ENCODE data around the gene LGALS9.

LGALS9 gene

DNA sequence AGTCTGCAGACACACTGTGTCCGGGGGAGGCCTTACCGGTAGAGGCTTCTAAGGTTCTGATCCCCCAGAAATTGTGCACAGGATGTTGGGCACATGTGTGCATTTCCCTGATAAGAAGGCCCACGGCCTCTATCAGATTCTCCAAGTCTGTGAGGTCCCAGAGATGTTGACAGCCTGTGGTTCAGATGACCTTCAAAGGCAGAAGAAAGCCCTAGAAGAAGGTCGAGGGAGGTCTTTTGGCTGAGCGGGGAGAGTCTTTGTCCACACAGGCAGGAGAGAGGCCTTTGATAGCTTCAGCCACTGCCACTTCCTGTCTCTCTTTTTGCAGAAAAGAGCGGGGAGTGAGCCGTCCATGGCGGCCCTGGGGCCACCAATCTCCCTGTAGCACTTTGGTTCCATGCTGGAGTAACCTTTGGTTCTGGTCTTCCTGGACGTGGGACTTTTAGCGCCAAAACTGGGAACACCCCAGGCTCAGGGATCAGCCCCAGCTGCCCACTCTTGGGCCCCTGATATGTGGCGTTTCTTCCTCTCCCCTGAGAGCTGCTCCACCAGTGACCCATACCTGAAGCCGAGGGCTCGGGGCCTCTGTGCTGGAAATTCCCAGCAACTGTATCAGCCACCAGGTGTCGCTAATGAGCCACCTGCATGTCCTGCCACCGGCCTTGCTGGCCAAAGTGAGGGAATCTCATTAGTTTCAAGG lies 28.1 kb upstream of the LGALS9 start:
- peak in 47 of 56 donors; percentile 6 to 79 (median 41) for DNase-seq

DNA sequence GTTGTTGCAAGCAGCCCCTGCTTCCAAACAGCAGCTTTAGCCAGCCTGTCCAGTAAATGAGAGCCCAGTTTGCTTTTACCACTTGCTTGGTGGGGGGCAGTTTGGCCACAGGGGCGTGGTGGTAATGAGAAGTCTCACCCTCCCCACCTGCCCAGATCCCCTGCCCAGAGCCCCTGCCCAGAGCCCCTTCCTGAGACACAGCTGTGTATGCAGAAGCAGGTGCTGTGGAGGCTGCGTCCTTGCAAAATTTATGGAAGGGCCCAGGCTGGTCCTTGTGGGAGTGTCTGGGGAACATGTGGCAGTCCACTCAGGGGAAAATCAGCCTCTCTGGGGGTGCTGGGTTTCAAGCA lies 27.6 kb upstream of the LGALS9 start:
- DNase-seq: no peak

DNA sequence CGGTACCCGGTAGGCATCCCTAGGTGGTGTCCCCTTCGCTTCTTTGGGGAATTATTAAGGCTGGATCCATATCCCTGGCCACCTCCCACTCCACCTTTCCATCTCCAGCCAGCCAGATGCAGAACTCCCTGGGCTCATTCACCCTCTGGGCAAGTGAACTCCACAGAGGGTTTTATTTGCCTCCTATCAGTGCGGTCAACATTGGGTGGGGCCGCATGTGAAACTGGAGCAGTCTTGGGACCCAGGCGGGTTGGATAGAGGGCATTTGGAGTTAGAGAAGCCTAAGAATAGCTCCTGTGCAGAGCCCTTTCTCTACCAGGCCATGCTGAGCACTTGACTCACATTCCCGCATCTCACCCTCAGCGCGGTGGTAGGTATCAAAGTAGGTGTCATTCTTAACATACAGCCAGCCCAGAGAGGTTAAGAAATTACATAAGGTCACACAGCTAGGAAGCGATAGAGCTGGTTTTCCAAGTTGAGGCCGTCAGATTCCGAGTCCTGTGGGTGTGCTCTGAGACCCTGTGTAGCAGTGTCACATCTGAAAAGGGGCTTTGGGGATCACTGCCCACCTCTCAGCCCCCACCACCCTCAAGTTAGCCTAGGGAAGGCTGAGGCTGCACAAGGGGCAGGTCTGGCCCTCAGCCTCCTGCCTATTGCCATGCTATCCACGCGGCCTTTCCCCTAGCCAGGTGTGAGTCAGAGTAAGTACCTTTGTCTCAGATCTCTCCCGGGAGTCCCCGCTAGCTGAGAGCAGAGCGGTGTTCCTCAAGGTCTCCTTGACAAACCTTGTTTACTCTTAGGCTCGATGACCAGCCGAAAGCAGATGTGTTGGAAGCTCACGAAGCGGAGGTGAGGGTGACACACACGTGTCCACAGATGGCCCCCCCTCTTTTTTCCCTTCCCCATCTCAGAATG lies 26.9 kb upstream of the LGALS9 start:
- DNase-seq: no peak

DNA sequence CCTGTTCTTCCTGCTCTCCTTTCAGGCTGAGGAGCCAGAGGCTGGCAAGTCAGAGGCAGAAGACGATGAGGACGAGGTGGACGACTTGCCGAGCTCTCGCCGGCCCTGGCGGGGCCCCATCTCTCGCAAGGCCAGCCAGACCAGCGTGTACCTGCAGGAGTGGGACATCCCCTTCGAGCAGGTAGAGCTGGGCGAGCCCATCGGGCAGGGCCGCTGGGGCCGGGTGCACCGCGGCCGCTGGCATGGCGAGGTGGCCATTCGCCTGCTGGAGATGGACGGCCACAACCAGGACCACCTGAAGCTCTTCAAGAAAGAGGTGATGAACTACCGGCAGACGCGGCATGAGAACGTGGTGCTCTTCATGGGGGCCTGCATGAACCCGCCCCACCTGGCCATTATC lies 25.6 kb upstream of the LGALS9 start:
- DNase-seq: no peak

DNA sequence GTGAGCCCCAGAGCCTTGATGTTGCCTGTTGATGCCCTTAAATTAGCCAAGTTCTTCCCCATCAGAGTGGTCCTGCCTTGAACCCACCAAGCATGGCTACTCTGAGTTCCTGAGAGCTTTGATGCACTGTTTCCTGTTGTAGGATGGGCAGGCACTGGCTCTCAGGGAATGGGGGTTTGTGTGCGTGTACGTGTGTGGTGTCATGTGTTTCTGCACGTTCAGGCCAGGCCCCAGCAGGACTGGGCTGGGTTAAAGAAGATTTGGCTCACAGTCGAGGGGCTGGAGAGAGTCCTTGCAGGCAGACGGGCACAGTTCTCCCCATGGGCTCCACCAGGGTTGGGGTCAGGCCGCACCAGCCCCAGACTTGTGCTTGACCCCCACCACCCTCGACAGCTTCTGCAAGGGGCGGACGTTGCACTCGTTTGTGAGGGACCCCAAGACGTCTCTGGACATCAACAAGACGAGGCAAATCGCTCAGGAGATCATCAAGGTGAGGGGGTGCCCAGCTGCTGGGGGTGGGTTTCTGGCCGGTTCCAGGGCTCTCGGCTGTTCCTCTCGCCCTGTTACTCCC lies 23.4 kb upstream of the LGALS9 start:
- no peak for DNase-seq

DNA sequence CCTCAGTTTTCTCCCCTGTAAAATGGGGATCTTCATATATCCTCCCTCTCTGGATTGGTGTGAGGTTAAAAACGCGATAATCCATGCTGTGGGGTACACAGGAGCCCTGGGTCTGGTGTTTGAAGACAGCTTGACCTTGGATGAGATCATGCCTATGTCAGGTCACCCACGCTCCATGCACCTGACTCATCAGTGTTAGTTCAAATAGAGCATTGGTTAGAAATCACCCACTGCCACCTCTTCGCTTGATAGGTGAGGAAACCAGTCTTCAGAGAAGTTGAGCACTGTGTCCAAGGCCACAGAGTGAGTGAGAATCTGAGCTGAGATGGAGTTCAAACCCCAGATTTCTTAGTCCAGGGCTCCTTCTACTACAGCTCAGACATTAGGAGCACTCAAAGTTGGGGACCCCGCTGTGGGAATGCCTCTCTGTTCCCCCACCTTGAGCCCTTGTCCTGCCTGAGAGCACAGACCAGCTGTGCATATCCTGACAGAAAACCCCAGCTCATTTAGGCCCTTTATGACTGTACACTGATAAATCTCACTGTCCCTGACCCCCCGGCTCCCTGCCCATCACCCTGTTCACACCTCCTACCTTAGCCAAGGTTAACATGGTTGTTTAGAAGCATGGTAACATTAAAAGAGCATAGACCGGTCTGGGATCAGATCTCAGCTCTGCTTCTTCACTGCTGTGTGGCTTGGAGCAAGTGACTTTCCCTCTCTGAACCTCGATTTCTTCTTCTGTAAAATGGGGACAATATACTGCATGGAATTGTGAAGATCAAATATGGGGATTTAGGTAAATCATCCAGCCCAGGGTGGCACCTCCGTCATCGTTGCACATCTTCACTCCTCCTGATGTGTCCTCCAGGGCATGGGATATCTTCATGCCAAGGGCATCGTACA lies 22.4 kb upstream of the LGALS9 start:
- no peak for DNase-seq

DNA sequence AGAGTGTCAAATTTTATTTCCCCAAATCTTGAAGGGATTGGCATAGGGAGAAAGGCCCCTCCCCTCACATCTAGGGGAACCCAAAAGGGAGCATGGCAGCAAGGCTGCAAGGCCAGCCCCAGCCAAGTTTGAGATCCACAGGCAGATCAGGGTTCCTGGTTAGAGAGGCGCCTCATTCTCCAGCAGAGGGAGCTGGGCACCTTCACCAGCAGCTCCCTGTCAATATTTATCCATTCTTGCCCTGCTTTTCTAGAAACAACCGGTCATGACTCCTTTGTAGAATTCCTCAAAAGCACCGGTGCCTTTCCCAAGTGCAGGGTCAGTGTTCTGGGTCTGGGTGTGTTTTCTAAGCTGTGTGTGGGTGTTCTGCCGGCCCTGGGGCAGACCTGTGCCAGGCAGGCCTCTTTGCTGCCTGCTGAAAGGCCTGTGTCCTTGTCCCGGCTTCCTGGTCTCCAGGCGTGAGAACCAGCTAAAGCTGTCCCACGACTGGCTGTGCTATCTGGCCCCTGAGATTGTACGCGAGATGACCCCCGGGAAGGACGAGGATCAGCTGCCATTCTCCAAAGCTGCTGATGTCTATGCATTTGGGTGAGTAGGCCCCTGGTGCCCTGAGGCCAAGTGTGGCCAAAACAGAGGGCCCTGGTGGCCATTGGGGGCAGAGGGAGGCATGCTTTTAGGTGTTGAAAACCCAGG lies 21.2 kb upstream of the LGALS9 start:
- peak in 19 of 56 donors; percentile 2 to 53 (median 17) for DNase-seq

DNA sequence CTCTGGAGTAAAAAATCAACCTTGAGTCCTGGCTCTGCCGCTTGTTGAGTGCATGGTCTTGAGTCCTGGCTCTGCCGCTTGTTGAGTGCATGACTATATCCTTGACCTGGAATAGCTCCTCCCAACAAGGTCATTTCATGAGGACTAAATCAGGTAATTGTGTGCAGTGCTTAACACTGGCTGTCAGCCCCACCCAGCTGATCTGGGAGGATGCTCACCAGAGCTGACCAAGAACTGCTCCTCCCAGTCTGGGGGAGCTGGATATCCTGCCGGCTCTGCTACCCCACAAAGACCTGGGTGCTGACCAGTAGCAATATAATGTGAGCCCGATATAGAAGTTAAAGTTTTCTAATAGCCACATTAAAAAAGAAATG lies 20.7 kb upstream of the LGALS9 start:
- DNase-seq: no peak

DNA sequence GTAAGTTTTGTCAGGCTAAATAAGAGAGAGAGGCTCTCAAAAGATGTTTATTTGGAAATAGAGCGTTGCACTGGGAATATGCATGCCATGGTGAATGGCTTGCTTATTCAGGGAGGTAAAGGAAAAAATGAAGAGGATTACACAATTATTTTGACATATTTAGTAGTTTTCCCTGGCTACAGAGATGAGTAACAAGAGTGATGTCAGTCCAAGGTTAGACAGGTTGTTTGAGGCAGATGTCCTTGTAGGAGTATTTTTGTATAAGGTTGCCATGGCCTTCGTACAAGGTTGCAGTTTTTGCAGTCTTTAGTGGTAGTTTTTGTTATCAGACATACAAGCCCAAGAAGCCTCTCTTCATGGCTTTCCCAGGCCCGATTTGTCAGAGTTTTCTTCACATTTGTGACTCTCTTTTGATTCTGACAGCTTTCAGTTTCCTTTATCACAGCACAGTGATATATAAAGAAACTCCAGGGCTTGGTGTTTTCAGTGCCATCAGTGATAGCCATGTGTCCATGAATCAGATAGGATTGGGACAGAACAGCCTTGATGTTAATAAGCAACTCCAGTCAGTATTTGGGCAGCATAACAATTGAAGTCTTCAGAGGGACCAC lies 18.7 kb upstream of the LGALS9 start:
- DNase-seq: no peak

DNA sequence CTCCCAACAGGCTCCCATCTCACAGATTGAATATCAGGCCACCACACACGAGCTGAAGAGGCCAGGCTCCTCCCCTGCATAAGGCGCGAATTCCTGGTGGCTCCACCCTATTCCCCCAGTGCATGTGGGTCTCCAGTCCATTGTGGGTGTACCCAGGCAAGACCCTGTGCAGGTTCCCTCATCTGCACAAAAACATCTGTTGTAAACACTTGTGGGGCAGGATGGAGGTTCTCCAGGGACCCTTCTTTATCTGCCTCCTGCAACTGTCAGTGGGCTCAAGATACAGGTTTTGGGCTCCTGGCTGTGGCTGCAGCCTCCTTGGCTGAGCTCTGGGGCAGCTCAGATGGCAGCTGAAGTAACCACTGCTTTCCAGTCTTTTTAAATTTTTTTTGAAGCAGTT lies 17.6 kb upstream of the LGALS9 start:
- DNase-seq: no peak

DNA sequence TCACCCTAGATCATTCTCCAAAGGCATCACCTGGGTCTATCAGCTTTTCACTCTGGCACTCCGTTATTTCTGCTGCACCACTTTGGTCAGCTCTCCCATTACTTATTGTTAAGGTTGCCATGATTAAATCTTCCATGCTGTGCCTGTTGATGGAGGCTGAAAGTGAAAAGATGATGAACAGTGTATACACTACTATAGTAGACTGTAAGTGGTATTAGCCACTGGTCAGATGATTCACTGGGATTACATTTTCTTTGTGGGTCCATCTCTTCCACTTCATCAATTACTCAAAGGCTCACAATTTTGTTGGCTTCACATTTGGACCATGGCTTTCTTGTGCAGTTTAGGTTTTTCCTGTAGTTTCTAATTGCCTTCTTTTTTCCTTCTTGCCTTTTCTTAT lies 15.9 kb upstream of the LGALS9 start:
- DNase-seq: no peak

DNA sequence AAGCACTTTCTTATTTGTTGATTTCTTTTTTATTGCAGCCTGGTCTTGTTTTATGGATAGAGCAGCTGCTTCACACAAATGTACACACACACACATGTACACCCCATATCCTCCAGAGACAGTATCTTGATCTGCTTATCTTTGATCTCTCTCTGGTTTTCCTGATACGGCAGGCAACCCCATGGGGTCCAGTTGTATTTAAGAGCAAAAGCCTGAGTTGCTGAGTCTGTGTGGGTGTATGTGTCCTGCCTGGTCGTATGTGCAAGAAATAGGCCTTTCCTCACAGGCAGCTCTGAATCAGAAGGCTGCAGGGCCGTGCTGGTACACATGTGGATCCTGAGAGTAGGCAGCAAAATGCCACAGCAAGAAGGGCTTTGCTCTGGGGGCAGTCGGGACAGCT lies 14.6 kb upstream of the LGALS9 start:
- DNase-seq: no peak

DNA sequence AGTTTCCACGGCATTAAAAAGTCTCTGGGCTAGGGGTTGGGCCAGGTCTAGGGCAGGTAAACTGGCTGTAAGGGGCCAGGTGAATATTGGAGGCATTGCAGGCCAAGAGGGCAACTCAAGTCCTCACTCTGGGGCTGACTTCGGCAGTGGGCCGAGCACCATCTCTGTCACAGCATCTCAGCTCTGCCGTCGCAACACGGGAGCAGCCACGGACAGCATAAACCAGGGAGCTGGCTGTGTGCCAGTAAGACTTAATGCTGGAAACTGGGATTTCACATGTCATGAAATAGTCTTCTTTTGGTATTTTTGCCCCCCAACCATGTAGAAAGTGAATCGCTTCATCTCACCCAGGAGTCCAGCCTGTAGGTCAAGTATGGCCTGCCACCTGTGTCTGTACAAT lies 12.6 kb upstream of the LGALS9 start:
- DNase-seq: no peak

DNA sequence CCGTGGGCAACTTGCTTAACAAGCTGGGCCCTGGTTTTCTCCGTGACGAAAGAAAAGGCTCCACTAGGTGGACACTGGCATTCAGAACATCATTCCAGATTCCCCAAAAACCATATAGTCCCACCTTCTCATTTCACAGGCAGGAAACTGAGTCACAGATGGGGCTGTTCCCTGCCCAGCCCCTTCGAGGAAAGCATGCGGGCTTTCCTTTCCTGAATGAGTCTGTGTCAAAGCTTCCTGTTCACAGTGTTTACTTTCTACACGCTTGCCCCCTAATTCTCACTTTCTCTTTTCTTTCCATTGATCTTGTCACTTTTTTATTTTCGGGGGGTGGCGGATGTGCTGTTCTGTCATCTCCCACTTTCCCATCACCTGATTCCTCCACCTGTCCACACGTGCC lies 10.3 kb upstream of the LGALS9 start:
- DNase-seq: no peak

DNA sequence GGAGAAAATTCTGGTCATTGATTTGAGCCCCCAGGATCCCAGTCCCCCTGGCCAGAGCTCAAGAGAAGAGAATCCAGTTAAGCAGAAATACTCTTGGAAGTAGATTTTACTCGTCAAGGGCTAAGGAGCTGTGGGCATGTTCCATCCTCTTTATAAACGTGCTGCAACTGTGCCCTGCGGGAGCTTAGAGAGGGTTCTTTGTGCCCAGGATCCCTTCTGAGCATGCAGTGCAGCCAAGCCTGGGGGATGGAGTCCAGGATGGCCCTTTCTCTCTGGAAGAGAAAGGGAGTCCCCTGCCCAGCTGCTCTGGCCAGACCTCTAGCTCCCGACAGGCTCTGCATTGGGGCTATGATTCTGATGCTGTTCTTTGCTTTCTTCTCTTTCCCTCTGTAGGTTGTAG lies 9.5 kb upstream of the LGALS9 start:
- DNase-seq: peak in 38 of 56 donors; percentile 11 to 63 (median 41)

DNA sequence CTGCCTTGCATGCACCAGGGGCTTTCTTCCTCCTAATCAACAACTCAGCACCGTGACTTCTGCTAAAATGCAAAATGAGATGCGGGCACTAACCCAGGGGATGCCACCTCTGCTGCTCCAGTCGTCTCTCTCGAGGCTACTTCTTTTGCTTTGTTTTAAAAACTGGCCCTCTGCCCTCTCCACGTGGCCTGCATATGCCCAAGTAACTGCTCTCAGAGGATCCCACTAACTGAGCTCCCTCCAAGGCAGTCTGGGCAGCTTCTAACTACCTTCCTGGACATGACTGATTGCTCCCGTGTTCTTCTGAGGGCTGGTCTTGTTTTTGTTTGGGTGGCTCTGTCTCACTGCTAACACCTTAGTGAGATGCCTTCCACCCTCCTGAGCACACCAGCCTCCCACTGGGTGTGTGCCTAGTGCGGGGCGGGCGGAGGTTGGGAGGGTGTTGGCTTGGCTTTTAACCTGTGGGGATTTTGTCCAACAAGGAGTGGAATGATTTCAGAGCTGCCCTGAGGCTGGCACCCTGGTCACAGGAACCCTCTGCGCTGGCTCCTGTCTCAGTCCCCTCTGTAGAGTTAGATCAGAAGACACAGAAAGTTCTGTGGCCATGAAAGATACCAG lies 8.9 kb upstream of the LGALS9 start:
- no peak for DNase-seq

DNA sequence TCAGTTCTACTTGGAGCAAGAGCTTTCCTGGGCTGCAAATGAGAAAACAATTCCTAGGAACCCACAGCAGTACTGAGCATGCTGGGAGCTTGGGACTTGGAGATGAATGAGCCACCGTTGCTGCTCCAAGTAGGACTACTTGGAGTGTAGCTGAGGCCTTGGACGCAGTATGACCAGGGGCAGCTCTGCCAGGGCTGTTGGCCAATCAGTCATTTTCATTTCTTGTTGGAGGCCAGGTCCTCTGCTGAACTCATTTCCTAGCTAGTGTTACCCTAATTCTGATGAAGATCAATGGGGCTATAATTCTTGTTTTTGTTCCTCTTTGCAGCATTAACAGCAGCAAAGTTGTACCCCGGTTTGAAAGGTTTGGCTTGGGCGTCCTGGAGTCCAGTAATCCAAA lies 8.0 kb upstream of the LGALS9 start:
- peak in 22 of 56 donors; percentile 3 to 71 (median 26) for DNase-seq

DNA sequence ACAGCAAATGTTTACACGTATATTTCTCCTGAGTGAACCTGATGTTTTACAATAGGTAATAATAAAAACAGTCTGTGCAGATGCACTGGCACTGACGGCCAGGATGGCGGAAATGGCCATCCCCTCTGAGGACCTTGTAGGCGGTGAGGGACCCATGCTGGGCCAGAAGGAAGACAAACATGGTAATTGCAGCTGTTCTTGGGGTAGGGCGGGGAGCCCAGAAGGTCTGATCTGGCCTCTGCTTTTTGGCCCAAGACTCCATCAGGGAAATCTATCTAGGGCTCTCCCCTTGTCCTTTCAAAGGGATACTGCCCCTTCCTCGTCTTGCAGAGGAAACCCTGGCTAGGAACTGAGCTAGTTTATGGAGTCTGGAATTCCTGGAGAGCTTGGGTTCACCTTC lies 7.4 kb upstream of the LGALS9 start:
- no peak for DNase-seq

DNA sequence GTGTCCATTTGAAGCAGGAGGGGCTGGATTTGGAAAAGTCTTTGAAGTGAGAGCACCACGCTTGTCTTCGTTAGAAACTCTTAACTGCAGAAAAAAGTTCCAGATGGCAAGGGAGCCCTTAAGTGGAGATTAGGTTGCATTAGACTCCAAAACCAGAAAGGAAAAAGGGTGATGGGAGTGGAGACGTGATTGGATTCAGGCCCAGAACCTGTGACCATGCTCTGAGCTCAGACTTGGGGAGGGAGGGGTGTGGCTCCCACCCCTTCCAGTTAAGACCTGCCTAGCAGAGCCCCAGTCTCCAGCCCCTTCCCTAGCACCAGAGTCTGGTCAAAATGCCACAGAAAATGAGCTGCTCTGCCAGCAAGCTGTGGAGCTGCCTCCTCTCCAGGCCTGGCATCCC lies 6.4 kb upstream of the LGALS9 start:
- DNase-seq: no peak

DNA sequence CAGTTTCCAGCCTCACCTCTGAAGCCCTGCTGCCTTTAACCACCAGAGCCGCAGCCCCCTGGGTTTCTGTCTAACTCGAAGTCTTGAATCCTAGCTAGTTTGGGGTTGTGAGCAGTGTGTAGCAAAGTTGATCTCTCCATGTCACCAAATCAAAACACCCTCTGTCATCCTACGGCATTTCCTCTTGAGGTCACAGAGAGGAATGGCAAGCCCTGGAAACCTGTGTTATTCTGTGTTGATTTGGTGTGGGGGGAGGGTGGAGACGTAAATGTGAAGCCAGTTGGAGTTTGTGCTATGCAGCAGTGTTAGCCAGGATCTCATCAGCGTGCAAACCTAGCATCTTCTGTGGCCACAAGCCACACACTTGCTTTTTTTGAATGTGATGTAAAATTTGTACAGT lies 5.1 kb upstream of the LGALS9 start:
- no peak for DNase-seq

Data from nucleus accumbens (tissue), 56 donors.